Thymus (tissue), 11 donors: ENCODE data around the gene PRPF4. TPM values are rescaled to one million over a fixed set of nuclear protein-coding genes. Genes with fewer than 3 reads are reported as not detected.

Source experiments
- DNase-seq, 9 donors: peaks; one replicate each; pipeline ENCODE4 v3.0.0-alpha.2; 2013; ENCODE audit warnings: low spot score in 9 of 9, low read depth in 6 of 9, missing footprints in 1 of 9
- H3K27ac ChIP-seq, 2 donors: one replicate each; pipeline ENCODE4 v1.5.1; 2013; ENCODE audit warnings: control low read depth in 1 of 2, low read depth in 1 of 2, low read length in 1 of 2, mild to moderate bottlenecking in 1 of 2, moderate library complexity in 1 of 2
- H3K27me3 ChIP-seq, 2 donors: one replicate each; pipeline ENCODE4 v1.5.1; 2013; ENCODE audit warnings: low read length in 1 of 2; ENCODE audit not compliant: control insufficient read depth in 2 of 2, insufficient read depth in 1 of 2
- H3K36me3 ChIP-seq, 2 donors: one replicate each; pipeline ENCODE4 v1.5.1; 2013; ENCODE audit warnings: low read length in 1 of 2, mild to moderate bottlenecking in 1 of 2, moderate library complexity in 1 of 2; ENCODE audit not compliant: control insufficient read depth in 2 of 2, insufficient read depth in 2 of 2
- H3K4me1 ChIP-seq, 2 donors: one replicate each; pipeline ENCODE4 v1.5.1; 2013; ENCODE audit warnings: low read length in 2 of 2; ENCODE audit not compliant: control insufficient read depth in 2 of 2, insufficient read depth in 2 of 2
- H3K4me3 ChIP-seq, 2 donors: one replicate each; pipeline ENCODE4 v1.5.1; 2013; ENCODE audit warnings: low read length in 2 of 2, control low read depth in 1 of 2, mild to moderate bottlenecking in 1 of 2
- H3K9me3 ChIP-seq, 2 donors: one replicate each; pipeline ENCODE4 v1.5.1; 2013; ENCODE audit warnings: low read length in 1 of 2, mild to moderate bottlenecking in 1 of 2; ENCODE audit not compliant: control insufficient read depth in 2 of 2, insufficient read depth in 1 of 2
- WGBS: extraction: QIAGEN DNeasy Blood & Tissue Kit; methylation state at CpG from one replicate; pipeline ENCODE4 v1.1.7; 2013; 5-methylcytosine and 5-hydroxymethylcytosine counted together
- polyA plus RNA-seq: library from polyadenylated mRNA; stranded (reverse); fragments of 200-250 nt; gene quantifications from one replicate; pipeline ENCODE4 v1.2.3, GENCODE V29; 2013
- total RNA-seq: library from RNA; stranded (reverse); fragments of 120-200 nt; gene quantifications from one replicate; pipeline ENCODE4 v1.2.4, GENCODE V29; 2013
- donor health status: healthy.

The PRPF4 gene
- total and polyA plus RNA-seq, 2 donors: 18.5 to 22.8 TPM

GRCh38 chr9:113316030-113316429 lies 40.6 kb downstream of the PRPF4 start:
- WGBS: 98% methylated on average over 4 of the region's 4 CpGs
- Histone ChIP-seq H3K27ac (no peak overlapping the region), H3K4me1 (no peaks in the 10 kb centered on the region), H3K27me3 (no peaks in the 10 kb centered on the region), H3K36me3 (no peaks in the 10 kb centered on the region), H3K9me3 (no peaks in the 10 kb centered on the region), H3K4me3 (no peak overlapping the region)
- no peak for DNase-seq

GRCh38 chr9:113317777-113318176 lies 42.3 kb downstream of the PRPF4 start:
- no peaks in the 10 kb centered on the region for H3K4me1 ChIP-seq
- H3K36me3 ChIP-seq: no peaks in the 10 kb centered on the region
- no peak overlapping the region for H3K27ac ChIP-seq
- 93% methylated on average over 2 of the region's 2 CpGs for WGBS
- H3K4me3 ChIP-seq: no peak overlapping the region
- no peaks in the 10 kb centered on the region for H3K9me3 ChIP-seq
- H3K27me3 ChIP-seq: no peaks in the 10 kb centered on the region
- DNase-seq: no peak

GRCh38 chr9:113319054-113319453 lies 43.6 kb downstream of the PRPF4 start:
- Histone ChIP-seq H3K27me3 (no peaks in the 10 kb centered on the region), H3K9me3 (no peaks in the 10 kb centered on the region), H3K4me3 (no peak overlapping the region), H3K27ac (no peak overlapping the region), H3K36me3 (no peaks in the 10 kb centered on the region), H3K4me1 (no peaks in the 10 kb centered on the region)
- DNase-seq: no peak
- WGBS: 97% methylated on average over 2 of the region's 2 CpGs

- H3K4me1 ChIP-seq: no peaks in the 10 kb centered on the region
- no peaks in the 10 kb centered on the region for H3K36me3 ChIP-seq
- H3K9me3 ChIP-seq: no peaks in the 10 kb centered on the region
- no peak overlapping the region for H3K4me3 ChIP-seq
- DNase-seq: no peak
- 96% methylated on average over 3 of the region's 3 CpGs for WGBS
- no peaks in the 10 kb centered on the region for H3K27me3 ChIP-seq
- H3K27ac ChIP-seq: no peak overlapping the region
Measured at GRCh38 chr9:113320051-113320450, 44.6 kb downstream of the PRPF4 start.

GRCh38 chr9:113322671-113323070 lies 47.2 kb downstream of the PRPF4 start:
- Histone ChIP-seq H3K27me3 (no peaks in the 10 kb centered on the region), H3K4me3 (no peak overlapping the region), H3K9me3 (no peaks in the 10 kb centered on the region), H3K27ac (no peak overlapping the region), H3K4me1 (no peaks in the 10 kb centered on the region), H3K36me3 (no peaks in the 10 kb centered on the region)
- 94% methylated on average over 6 of the region's 6 CpGs for WGBS
- DNase-seq: no peak

- H3K4me1 ChIP-seq: no peaks in the 10 kb centered on the region
- H3K27me3 ChIP-seq: no peaks in the 10 kb centered on the region
- DNase-seq: no peak
- no peak overlapping the region for H3K27ac ChIP-seq
- WGBS: 97% methylated on average over 4 of the region's 4 CpGs
- no peaks in the 10 kb centered on the region for H3K9me3 ChIP-seq
- no peak overlapping the region for H3K4me3 ChIP-seq
- no peaks in the 10 kb centered on the region for H3K36me3 ChIP-seq
Measured at GRCh38 chr9:113326230-113326629, 50.8 kb downstream of the PRPF4 start.

- WGBS: 98% methylated on average over 3 of the region's 3 CpGs
- Histone ChIP-seq H3K9me3 (no peaks in the 10 kb centered on the region), H3K4me1 (no peaks in the 10 kb centered on the region), H3K27me3 (no peaks in the 10 kb centered on the region), H3K27ac (no peak overlapping the region), H3K36me3 (no peaks in the 10 kb centered on the region), H3K4me3 (no peak overlapping the region)
- DNase-seq: no peak
Measured at GRCh38 chr9:113328045-113328782, 52.8 kb downstream of the PRPF4 start.

- Histone ChIP-seq H3K9me3 (no peaks in the 10 kb centered on the region), H3K36me3 (no peaks in the 10 kb centered on the region), H3K27ac (no peak overlapping the region), H3K4me1 (no peaks in the 10 kb centered on the region), H3K4me3 (no peak overlapping the region), H3K27me3 (no peaks in the 10 kb centered on the region)
- DNase-seq: no peak
- 95% methylated on average over 4 of the region's 4 CpGs for WGBS
Measured at GRCh38 chr9:113331780-113332179, 56.3 kb downstream of the PRPF4 start.

- WGBS: 99% methylated on average over 2 of the region's 2 CpGs
- H3K9me3 ChIP-seq: no peaks in the 10 kb centered on the region
- no peak for DNase-seq
- no peak overlapping the region for H3K27ac ChIP-seq
- peaks cover 6 to 11% of the 10 kb centered on the region in 2 donors for H3K4me1 ChIP-seq
- H3K27me3 ChIP-seq: no peaks in the 10 kb centered on the region
- H3K4me3 ChIP-seq: no peak overlapping the region
- no peaks in the 10 kb centered on the region for H3K36me3 ChIP-seq
Measured at GRCh38 chr9:113337714-113338113, 62.3 kb downstream of the PRPF4 start.
